ENCODE measurements around the gene GLYR1.
"Not testable (repeated sequence)": the region's sequence is repeated elsewhere in the genome, so short reads cannot be mapped to it uniquely, and the experiment has no call there.

GLYR1 gene

GRCh38 chr16:4792951-4793513 is 54.1 kb downstream of the GLYR1 start:
- Histone ChIP-seq H3K4me1 (ENCODE audit: control insufficient read depth, insufficient read depth, low read length) (no peaks in the 10 kb centered on the region), H3K4me2 (ENCODE audit: low read length) (no peak overlapping the region), H3K27me3 (ENCODE audit: control insufficient read depth, insufficient read depth, low read length) (no peaks in the 10 kb centered on the region), H3K4me3 (ENCODE audit: low read length) (no peak overlapping the region), H3K9ac (ENCODE audit: low read depth, low read length) (no peak overlapping the region), H3K36me3 (ENCODE audit: insufficient read depth, low read length) (peaks cover 7% of the 10 kb centered on the region), H3K9me3 (replicated peaks; ENCODE audit: low read length) (no peaks in the 10 kb centered on the region)

GRCh38 chr16:4790871-4791270 is 56.2 kb downstream of the GLYR1 start:
- no peak overlapping the region for H3K9ac ChIP-seq (ENCODE audit: low read depth, low read length)
- H3K36me3 ChIP-seq (ENCODE audit: insufficient read depth, low read length) = no peaks in the 10 kb centered on the region
- H3K27me3 ChIP-seq (ENCODE audit: control insufficient read depth, insufficient read depth, low read length) = no peaks in the 10 kb centered on the region
- no peaks in the 10 kb centered on the region for H3K4me1 ChIP-seq (ENCODE audit: control insufficient read depth, insufficient read depth, low read length)
- no peak overlapping the region for H3K4me3 ChIP-seq (ENCODE audit: low read length)
- no peaks in the 10 kb centered on the region for H3K9me3 ChIP-seq (replicated peaks; ENCODE audit: low read length)
- no peak overlapping the region for H3K4me2 ChIP-seq (ENCODE audit: low read length)

- no peaks in the 10 kb centered on the region for H3K4me1 ChIP-seq (ENCODE audit: control insufficient read depth, insufficient read depth, low read length)
- no peak overlapping the region for H3K9ac ChIP-seq (ENCODE audit: low read depth, low read length)
Measured at GRCh38 chr16:4790261-4790660, 56.8 kb downstream of the GLYR1 start.

GRCh38 chr16:4788910-4789309 is 58.2 kb downstream of the GLYR1 start:
- Histone ChIP-seq H3K4me2 (ENCODE audit: low read length) (no peak overlapping the region), H3K27me3 (ENCODE audit: control insufficient read depth, insufficient read depth, low read length) (no peaks in the 10 kb centered on the region), H3K9ac (ENCODE audit: low read depth, low read length) (no peak overlapping the region), H3K36me3 (ENCODE audit: insufficient read depth, low read length) (no peaks in the 10 kb centered on the region), H3K4me3 (ENCODE audit: low read length) (no peak overlapping the region), H3K4me1 (ENCODE audit: control insufficient read depth, insufficient read depth, low read length) (no peaks in the 10 kb centered on the region), H3K9me3 (replicated peaks; ENCODE audit: low read length) (no peaks in the 10 kb centered on the region)

More at GRCh38 chr16:4790261-4790660, 56.8 kb downstream of the GLYR1 start:
- Histone ChIP-seq H3K36me3 (ENCODE audit: insufficient read depth, low read length) (no peaks in the 10 kb centered on the region), H3K27me3 (ENCODE audit: control insufficient read depth, insufficient read depth, low read length) (no peaks in the 10 kb centered on the region), H3K4me3 (ENCODE audit: low read length) (no peak overlapping the region), H3K4me2 (ENCODE audit: low read length) (no peak overlapping the region), H3K9me3 (replicated peaks; ENCODE audit: low read length) (no peaks in the 10 kb centered on the region)

GRCh38 chr16:4788489-4788889 is 58.6 kb downstream of the GLYR1 start:
- no peaks in the 10 kb centered on the region for H3K4me1 ChIP-seq (ENCODE audit: control insufficient read depth, insufficient read depth, low read length)
- no peak overlapping the region for H3K4me2 ChIP-seq (ENCODE audit: low read length)
- no peaks in the 10 kb centered on the region for H3K27me3 ChIP-seq (ENCODE audit: control insufficient read depth, insufficient read depth, low read length)
- H3K4me3 ChIP-seq (ENCODE audit: low read length) = no peak overlapping the region
- H3K9me3 ChIP-seq (replicated peaks; ENCODE audit: low read length) = no peaks in the 10 kb centered on the region
- no peak overlapping the region for H3K9ac ChIP-seq (ENCODE audit: low read depth, low read length)
- H3K36me3 ChIP-seq (ENCODE audit: insufficient read depth, low read length) = no peaks in the 10 kb centered on the region

DNA sequence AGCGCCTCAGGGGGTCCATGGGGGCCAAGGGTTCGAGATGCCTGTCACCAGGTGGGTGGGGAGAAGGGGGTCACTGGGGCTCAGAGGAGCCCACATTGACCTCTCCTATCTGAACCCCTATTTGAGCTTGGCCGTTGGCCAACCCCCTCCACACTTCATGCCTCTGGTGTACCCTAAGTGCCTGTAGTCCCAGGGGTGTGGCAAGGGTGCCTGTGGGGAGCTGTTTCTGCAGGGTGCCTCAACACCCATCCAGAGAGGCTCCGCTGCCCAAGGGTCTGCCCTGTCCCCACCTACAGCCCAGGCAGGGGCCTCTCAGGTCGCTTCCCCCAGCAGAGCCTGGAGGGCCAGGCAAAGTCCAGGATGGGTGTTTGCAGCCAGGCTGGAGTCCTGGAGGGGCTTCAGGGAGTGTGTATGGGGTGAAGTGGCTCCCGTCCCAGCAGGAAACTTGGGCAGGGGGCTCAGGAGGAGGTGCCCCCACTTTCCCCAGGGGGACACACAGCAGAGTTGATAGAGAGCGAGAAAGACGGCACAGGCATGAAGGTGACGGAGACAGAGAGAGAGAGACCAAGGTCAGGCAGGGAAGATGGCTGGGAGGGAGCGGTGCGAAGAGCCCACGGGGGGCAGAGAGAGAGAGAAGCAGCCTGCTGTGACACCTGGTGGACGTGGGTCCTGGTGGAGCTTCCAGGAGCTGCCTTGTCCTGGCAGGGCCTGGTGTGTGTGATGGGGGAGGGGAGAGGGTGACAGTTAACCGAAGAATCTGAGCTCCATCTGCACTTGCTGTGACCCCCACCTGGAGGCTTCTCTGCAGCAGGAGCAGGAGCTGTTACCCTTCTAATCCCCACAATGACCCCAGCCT is 59.2 kb downstream of the GLYR1 start, which contains the start of gene SEPTIN12:
SEPTIN12 (minus strand) TSS at position 719 of the 856 bp plus-strand sequence; CDS start at position 19, 700 bp downstream.
- H3K4me3 ChIP-seq (ENCODE audit: low read length) = no peak within 1 kb of the TSS
- H3K36me3 ChIP-seq (ENCODE audit: insufficient read depth, low read length) = no peaks in the 10 kb centered on the region
- no peak within 1 kb of the TSS for H3K9ac ChIP-seq (ENCODE audit: low read depth, low read length)
- H3K9me3 ChIP-seq (replicated peaks; ENCODE audit: low read length) = no peaks in the 10 kb centered on the region
- no peaks in the 10 kb centered on the region for H3K4me1 ChIP-seq (ENCODE audit: control insufficient read depth, insufficient read depth, low read length)
- no peak within 1 kb of the TSS for H3K4me2 ChIP-seq (ENCODE audit: low read length)
- H3K27me3 ChIP-seq (ENCODE audit: control insufficient read depth, insufficient read depth, low read length) = no peaks in the 10 kb centered on the region

GRCh38 chr16:4787068-4787467 is 60.0 kb downstream of the GLYR1 start:
- H3K4me3 ChIP-seq (ENCODE audit: low read length) = no peak overlapping the region
- H3K4me2 ChIP-seq (ENCODE audit: low read length) = no peak overlapping the region
- H3K27me3 ChIP-seq (ENCODE audit: control insufficient read depth, insufficient read depth, low read length) = no peaks in the 10 kb centered on the region

GRCh38 chr16:4785758-4786433 is 61.2 kb downstream of the GLYR1 start:
- Histone ChIP-seq H3K4me3 (ENCODE audit: low read length) (no peak overlapping the region), H3K36me3 (ENCODE audit: insufficient read depth, low read length) (no peaks in the 10 kb centered on the region), H3K9me3 (replicated peaks; ENCODE audit: low read length) (no peaks in the 10 kb centered on the region), H3K27me3 (ENCODE audit: control insufficient read depth, insufficient read depth, low read length) (no peaks in the 10 kb centered on the region), H3K4me1 (ENCODE audit: control insufficient read depth, insufficient read depth, low read length) (no peaks in the 10 kb centered on the region), H3K4me2 (ENCODE audit: low read length) (no peak overlapping the region), H3K9ac (ENCODE audit: low read depth, low read length) (no peak overlapping the region)

More at GRCh38 chr16:4787068-4787467, 60.0 kb downstream of the GLYR1 start:
- Histone ChIP-seq H3K36me3 (ENCODE audit: insufficient read depth, low read length) (no peaks in the 10 kb centered on the region), H3K9me3 (replicated peaks; ENCODE audit: low read length) (no peaks in the 10 kb centered on the region), H3K9ac (ENCODE audit: low read depth, low read length) (no peak overlapping the region), H3K4me1 (ENCODE audit: control insufficient read depth, insufficient read depth, low read length) (no peaks in the 10 kb centered on the region)

GRCh38 chr16:4784444-4784987 is 62.6 kb downstream of the GLYR1 start:
- H3K36me3 ChIP-seq (ENCODE audit: insufficient read depth, low read length); H3K9ac ChIP-seq (ENCODE audit: low read depth, low read length); H3K4me3 ChIP-seq (ENCODE audit: low read length); H3K4me1 ChIP-seq (ENCODE audit: control insufficient read depth, insufficient read depth, low read length); H3K9me3 ChIP-seq (replicated peaks; ENCODE audit: low read length); H3K27me3 ChIP-seq (ENCODE audit: control insufficient read depth, insufficient read depth, low read length); H3K4me2 ChIP-seq (ENCODE audit: low read length): not testable (repeated sequence)

- Histone ChIP-seq H3K9me3 (replicated peaks; ENCODE audit: low read length) (no peaks in the 10 kb centered on the region), H3K9ac (ENCODE audit: low read depth, low read length) (no peak overlapping the region), H3K4me1 (ENCODE audit: control insufficient read depth, insufficient read depth, low read length) (no peaks in the 10 kb centered on the region)
Measured at GRCh38 chr16:4783951-4784336, 63.1 kb downstream of the GLYR1 start.

DNA sequence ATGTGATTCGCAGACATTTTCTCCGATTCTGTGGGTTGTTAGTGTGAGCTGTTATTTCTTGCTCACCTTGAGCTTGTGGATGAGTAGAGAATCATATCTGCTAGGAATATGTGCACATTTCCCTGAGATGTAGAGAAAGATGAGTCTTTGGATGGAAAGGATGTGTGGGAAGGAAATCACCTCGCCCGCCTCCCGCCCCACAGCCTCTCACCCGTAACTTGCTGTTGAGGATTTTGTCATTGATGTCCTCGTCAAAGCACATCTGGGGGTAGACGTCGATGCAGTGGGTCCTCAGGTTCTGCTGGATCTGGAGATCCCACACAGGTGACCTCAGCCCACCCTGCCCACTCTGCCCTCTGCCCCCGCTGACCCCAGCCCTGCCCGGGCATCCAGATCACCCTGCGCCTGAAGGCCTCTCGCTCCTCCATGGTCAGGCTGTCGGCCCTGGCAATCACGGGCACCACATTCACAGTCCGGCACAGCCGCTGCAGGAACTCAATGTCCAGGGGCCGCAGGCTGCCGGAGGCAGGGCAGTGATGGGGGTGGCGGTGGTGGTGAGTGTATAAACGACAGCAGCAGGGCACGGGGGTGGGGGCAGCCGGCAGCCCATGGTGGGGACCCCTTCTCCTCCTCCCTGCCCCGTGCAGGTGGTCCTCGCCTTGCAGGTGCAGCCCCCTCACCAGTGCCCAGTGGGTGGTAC is 63.7 kb downstream of the GLYR1 start:
- H3K4me1 ChIP-seq (ENCODE audit: control insufficient read depth, insufficient read depth, low read length) = no peaks in the 10 kb centered on the region
- H3K4me2 ChIP-seq (ENCODE audit: low read length) = no peak overlapping the region
- H3K36me3 ChIP-seq (ENCODE audit: insufficient read depth, low read length) = no peaks in the 10 kb centered on the region
- no peaks in the 10 kb centered on the region for H3K27me3 ChIP-seq (ENCODE audit: control insufficient read depth, insufficient read depth, low read length)
- no peak overlapping the region for H3K9ac ChIP-seq (ENCODE audit: low read depth, low read length)
- H3K9me3 ChIP-seq (replicated peaks; ENCODE audit: low read length) = no peaks in the 10 kb centered on the region
- no peak overlapping the region for H3K4me3 ChIP-seq (ENCODE audit: low read length)

More at GRCh38 chr16:4783951-4784336, 63.1 kb downstream of the GLYR1 start:
- Histone ChIP-seq H3K4me3 (ENCODE audit: low read length) (no peak overlapping the region), H3K36me3 (ENCODE audit: insufficient read depth, low read length) (no peaks in the 10 kb centered on the region), H3K4me2 (ENCODE audit: low read length) (no peak overlapping the region), H3K27me3 (ENCODE audit: control insufficient read depth, insufficient read depth, low read length) (no peaks in the 10 kb centered on the region)
